Measurements from ENCODE around the gene SENP8.

The SENP8 gene

DNA sequence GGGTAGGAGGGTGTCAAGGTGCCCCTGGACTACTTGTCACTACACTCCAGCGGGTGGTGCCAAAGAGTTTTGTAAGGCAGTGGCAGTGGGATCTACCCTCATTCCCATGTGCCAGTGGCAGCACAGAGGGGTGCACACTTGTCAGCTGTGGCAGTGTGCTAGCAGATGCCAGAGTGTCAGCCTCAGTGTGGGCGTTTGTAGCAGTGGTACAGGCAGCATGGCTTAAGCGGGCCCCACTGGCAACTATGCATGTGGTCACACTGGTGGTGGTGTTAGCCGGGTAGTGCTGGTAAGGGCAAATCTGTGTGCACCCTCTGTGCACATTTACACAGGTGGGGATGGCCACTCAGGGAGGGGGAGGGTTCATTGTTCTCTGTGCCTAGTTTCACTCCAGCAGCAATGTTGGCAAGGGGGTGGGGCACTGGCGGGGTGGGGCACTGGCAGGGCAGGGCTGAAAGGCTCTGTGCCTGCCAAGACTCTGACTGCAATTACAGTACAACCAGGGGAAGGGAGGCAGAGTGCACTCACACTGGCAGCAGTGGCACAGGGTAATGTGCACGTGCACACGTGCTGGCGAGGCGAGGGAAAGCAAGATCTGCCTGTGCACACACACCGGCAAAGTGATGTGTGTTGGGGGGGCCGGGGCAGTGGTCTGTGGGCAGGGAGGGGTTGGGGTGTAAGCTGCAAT, 32.0 kb upstream of the SENP8 start:
- Histone ChIP-seq H4K20me1 (ENCODE audit: insufficient read depth) (no peaks in the 10 kb centered on the region), H3K27me3 (ENCODE audit: insufficient read depth, low read depth) (no peaks in the 10 kb centered on the region), H3K27ac (no peak overlapping the region), H3K36me3 (ENCODE audit: insufficient read depth) (no peaks in the 10 kb centered on the region), H3K9ac (no peak overlapping the region), H3K4me1 (ENCODE audit: low read depth, poor library complexity, severe bottlenecking) (no peaks in the 10 kb centered on the region), H3K79me2 (ENCODE audit: insufficient read depth, low read depth) (no peaks in the 10 kb centered on the region), H3K4me2 (no peak overlapping the region), H3K4me3 (IDR thresholded peaks at IDR 0.05; ENCODE audit: insufficient read depth, low read depth, low read length) (no peak overlapping the region), H2AFZ (ENCODE audit: low read depth) (no peak overlapping the region)
- TF ChIP-seq, protein P1, sequence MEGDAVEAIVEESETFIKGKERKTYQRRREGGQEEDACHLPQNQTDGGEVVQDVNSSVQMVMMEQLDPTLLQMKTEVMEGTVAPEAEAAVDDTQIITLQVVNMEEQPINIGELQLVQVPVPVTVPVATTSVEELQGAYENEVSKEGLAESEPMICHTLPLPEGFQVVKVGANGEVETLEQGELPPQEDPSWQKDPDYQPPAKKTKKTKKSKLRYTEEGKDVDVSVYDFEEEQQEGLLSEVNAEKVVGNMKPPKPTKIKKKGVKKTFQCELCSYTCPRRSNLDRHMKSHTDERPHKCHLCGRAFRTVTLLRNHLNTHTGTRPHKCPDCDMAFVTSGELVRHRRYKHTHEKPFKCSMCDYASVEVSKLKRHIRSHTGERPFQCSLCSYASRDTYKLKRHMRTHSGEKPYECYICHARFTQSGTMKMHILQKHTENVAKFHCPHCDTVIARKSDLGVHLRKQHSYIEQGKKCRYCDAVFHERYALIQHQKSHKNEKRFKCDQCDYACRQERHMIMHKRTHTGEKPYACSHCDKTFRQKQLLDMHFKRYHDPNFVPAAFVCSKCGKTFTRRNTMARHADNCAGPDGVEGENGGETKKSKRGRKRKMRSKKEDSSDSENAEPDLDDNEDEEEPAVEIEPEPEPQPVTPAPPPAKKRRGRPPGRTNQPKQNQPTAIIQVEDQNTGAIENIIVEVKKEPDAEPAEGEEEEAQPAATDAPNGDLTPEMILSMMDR (conservative IDR thresholded peaks at IDR 0.05; ENCODE audit: low read depth, low read length): no peak

DNA sequence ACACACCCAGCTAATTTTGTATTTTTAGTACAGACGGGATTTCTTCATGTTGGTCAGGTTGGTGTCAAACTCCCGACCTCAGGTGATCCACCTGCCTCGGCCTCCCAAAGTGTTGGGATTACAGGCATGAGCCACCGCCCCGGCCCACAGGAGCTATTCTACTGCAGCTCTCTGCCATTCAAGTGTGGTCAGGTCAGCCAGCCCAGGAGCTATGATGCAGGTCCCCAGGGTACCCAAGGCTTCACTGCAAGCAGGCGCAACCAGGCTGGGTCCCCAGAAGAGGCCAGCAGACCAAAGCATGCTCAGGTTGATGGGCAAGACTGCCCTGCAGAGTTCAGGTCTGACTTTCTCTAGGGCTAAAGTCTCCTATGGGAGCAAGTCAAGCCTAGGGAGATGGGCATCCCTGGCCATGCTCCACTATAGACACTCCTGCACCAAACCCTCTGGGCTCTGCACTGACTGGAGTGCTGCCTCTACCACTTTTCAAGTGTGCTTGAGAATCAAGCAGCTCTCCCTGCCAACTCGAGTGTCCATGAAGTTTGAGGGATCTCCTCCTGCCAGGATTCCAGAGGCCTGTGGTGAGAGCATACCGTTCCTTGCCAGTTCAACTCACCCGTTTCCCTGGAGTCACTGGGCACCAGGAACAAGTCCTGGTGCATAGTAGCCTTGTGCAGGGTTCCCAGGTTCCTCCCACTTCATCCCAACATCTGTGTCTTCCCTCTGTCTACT, 31.1 kb upstream of the SENP8 start:
- no peaks in the 10 kb centered on the region for H4K20me1 ChIP-seq (ENCODE audit: insufficient read depth)
- no peak overlapping the region for H2AFZ ChIP-seq (ENCODE audit: low read depth)
- no peak overlapping the region for H3K4me3 ChIP-seq (IDR thresholded peaks at IDR 0.05; ENCODE audit: insufficient read depth, low read depth, low read length)
- H3K9ac ChIP-seq: no peak overlapping the region
- no peaks in the 10 kb centered on the region for H3K4me1 ChIP-seq (ENCODE audit: low read depth, poor library complexity, severe bottlenecking)
- H3K79me2 ChIP-seq (ENCODE audit: insufficient read depth, low read depth): no peaks in the 10 kb centered on the region
- H3K27ac ChIP-seq: no peak overlapping the region
- H3K4me2 ChIP-seq: no peak overlapping the region
- TF ChIP-seq, protein P1 (conservative IDR thresholded peaks at IDR 0.05; ENCODE audit: low read depth, low read length): no peak
- H3K27me3 ChIP-seq (ENCODE audit: insufficient read depth, low read depth): no peaks in the 10 kb centered on the region
- H3K36me3 ChIP-seq (ENCODE audit: insufficient read depth): no peaks in the 10 kb centered on the region

DNA sequence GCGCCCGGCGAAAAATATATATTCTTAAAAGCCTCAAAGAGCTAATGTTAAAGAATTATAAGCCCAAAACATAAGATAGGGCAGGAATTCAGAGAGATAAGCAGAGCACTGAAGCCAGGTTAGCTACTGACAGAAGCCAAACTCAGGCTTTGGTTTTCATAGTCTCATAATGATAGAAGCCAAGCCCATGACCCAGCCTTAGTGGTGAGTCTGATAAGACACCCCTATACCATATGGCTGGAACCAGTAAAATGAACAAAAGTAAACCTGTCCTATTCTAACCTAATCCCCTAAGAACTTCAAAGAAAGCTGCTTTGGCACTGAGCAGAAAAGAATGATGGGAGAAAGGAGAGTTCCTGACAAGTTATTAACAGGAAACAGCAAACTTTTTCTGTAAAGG, 26.2 kb upstream of the SENP8 start:
- H3K36me3 ChIP-seq (ENCODE audit: insufficient read depth): no peaks in the 10 kb centered on the region
- no peak overlapping the region for H3K27ac ChIP-seq
- TF ChIP-seq, protein P1 (conservative IDR thresholded peaks at IDR 0.05; ENCODE audit: low read depth, low read length): no peak
- H3K4me1 ChIP-seq (ENCODE audit: low read depth, poor library complexity, severe bottlenecking): no peaks in the 10 kb centered on the region
- no peak overlapping the region for H3K4me2 ChIP-seq
- no peaks in the 10 kb centered on the region for H3K27me3 ChIP-seq (ENCODE audit: insufficient read depth, low read depth)
- no peaks in the 10 kb centered on the region for H3K79me2 ChIP-seq (ENCODE audit: insufficient read depth, low read depth)
- no peak overlapping the region for H3K4me3 ChIP-seq (IDR thresholded peaks at IDR 0.05; ENCODE audit: insufficient read depth, low read depth, low read length)
- H3K9ac ChIP-seq: no peak overlapping the region
- no peaks in the 10 kb centered on the region for H4K20me1 ChIP-seq (ENCODE audit: insufficient read depth)
- H2AFZ ChIP-seq (ENCODE audit: low read depth): no peak overlapping the region

DNA sequence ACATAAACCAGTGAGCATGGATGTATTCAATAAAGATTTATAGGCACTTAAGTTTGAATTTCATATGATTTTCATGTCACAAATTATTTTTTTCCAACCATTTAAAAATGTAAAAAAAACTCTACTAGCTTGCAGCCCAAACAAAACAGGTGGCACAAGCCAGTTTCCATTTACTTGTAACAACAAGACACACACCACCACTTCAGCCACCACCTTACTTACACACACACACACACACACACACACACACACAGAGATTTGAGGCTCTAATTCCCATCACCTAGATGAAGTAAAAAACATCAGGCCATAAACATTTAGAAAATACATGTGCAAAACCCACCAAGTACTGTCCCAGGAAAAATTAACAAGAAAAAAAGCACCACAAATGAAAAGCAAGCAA, 25.5 kb upstream of the SENP8 start:
- Histone ChIP-seq H4K20me1 (ENCODE audit: insufficient read depth) (no peaks in the 10 kb centered on the region), H3K4me1 (ENCODE audit: low read depth, poor library complexity, severe bottlenecking) (no peaks in the 10 kb centered on the region), H3K27me3 (ENCODE audit: insufficient read depth, low read depth) (no peaks in the 10 kb centered on the region), H2AFZ (ENCODE audit: low read depth) (no peak overlapping the region), H3K27ac (no peak overlapping the region), H3K36me3 (ENCODE audit: insufficient read depth) (no peaks in the 10 kb centered on the region), H3K4me3 (IDR thresholded peaks at IDR 0.05; ENCODE audit: insufficient read depth, low read depth, low read length) (no peak overlapping the region), H3K4me2 (no peak overlapping the region), H3K9ac (no peak overlapping the region), H3K79me2 (ENCODE audit: insufficient read depth, low read depth) (no peaks in the 10 kb centered on the region)
- TF ChIP-seq, protein P1 (conservative IDR thresholded peaks at IDR 0.05; ENCODE audit: low read depth, low read length): no peak
